GM23338 (cell line): ENCODE data around the gene TMEM242. TPM values are rescaled to one million over a fixed set of nuclear protein-coding genes. Genes with fewer than 3 reads are reported as not detected.

Experiments used
- ATAC-seq: fragments of 200-7000 bp; cut with Tn5 transposase; 3 replicates; pipeline ENCODE4 v1.9.1; 2020
- DNase-seq: peaks from one replicate; pipeline ENCODE4 v3.0.0-alpha.2; 2015; ENCODE audit warnings: low spot score
- H2AFZ ChIP-seq: fragments of 200-600 bp; sonication (generic); 2 replicates; pipeline ENCODE4 v1.8.0; 2016; ENCODE audit warnings: antibody characterized with exemption, mild to moderate bottlenecking, moderate library complexity
- H3F3A ChIP-seq: fragments of 200-600 bp; sonication (generic); replicated peaks from 2 replicates; pipeline ENCODE4 v1.8.0; 2017; ENCODE audit warnings: antibody characterized with exemption, mixed run types, low read depth
- H3K27ac ChIP-seq: fragments of 200-600 bp; sonication (generic); 2 replicates; pipeline ENCODE4 v1.6.1; 2016; ENCODE audit warnings: low read depth
- H3K27me3 ChIP-seq: fragments of 200-600 bp; sonication (generic); 2 replicates; pipeline ENCODE4 v1.8.0; 2016; ENCODE audit warnings: mild to moderate bottlenecking, mixed run types, moderate library complexity; ENCODE audit not compliant: insufficient read depth
- H3K36me3 ChIP-seq: fragments of 200-600 bp; sonication (generic); 2 replicates; pipeline ENCODE4 v1.8.0; 2016; ENCODE audit warnings: mild to moderate bottlenecking; ENCODE audit not compliant: insufficient read depth
- H3K4me1 ChIP-seq: fragments of 200-600 bp; sonication (generic); 2 replicates; pipeline ENCODE4 v1.8.0; 2016; ENCODE audit warnings: mild to moderate bottlenecking, moderate library complexity; ENCODE audit not compliant: insufficient read depth
- H3K4me2 ChIP-seq: fragments of 200-600 bp; sonication (generic); 2 replicates; pipeline ENCODE4 v1.7.1; 2017; ENCODE audit warnings: mixed run types
- H3K4me3 ChIP-seq: fragments of 200-600 bp; sonication (generic); 2 replicates; pipeline ENCODE4 v1.6.1; 2016; ENCODE audit warnings: mixed run types
- H3K79me2 ChIP-seq: fragments of 200-600 bp; sonication (generic); replicated peaks from 2 replicates; pipeline ENCODE4 v1.8.0; 2017; ENCODE audit warnings: mild to moderate bottlenecking; ENCODE audit not compliant: insufficient read depth
- H3K9me2 ChIP-seq: fragments of 200-600 bp; sonication (generic); 2 replicates; pipeline ENCODE4 v1.8.0; 2017; ENCODE audit not compliant: insufficient read depth
- H4K20me1 ChIP-seq: fragments of 200-600 bp; sonication (generic); replicated peaks from 2 replicates; pipeline ENCODE4 v1.8.0; 2017; ENCODE audit warnings: mild to moderate bottlenecking; ENCODE audit not compliant: insufficient read depth
- H3K27ac Mint-ChIP-seq: 2 replicates; pipeline ENCODE4 v1.8.0; 2020; ENCODE audit warnings: inconsistent platforms, mild to moderate bottlenecking, moderate library complexity, mixed read lengths
- H3K27me3 Mint-ChIP-seq: 3 replicates; pipeline ENCODE4 v1.8.0; 2022; ENCODE audit warnings: low read depth, mild to moderate bottlenecking, moderate library complexity, mixed read lengths, inconsistent platforms; ENCODE audit not compliant: insufficient read depth, poor library complexity
- H3K36me3 Mint-ChIP-seq: 3 replicates; pipeline ENCODE4 v1.8.0; 2021; ENCODE audit warnings: low read depth, mild to moderate bottlenecking, inconsistent platforms, moderate library complexity, mixed read lengths
- H3K4me1 Mint-ChIP-seq: 3 replicates; pipeline ENCODE4 v1.8.0; 2020; ENCODE audit warnings: mild to moderate bottlenecking, inconsistent platforms, mixed read lengths
- H3K4me3 Mint-ChIP-seq: 3 replicates; pipeline ENCODE4 v1.8.0; 2021; ENCODE audit warnings: moderate library complexity, mild to moderate bottlenecking, inconsistent platforms, mixed read lengths
- H3K9me3 Mint-ChIP-seq: 3 replicates; pipeline ENCODE4 v1.8.0; 2020; ENCODE audit warnings: moderate library complexity, mild to moderate bottlenecking, inconsistent platforms, mixed read lengths
- CREB1 ChIP-seq: fragments of 250-450 bp; sonication (Bioruptor Pico); IDR thresholded peaks from 2 replicates; pipeline ENCODE4 v1.5.0; 2020; ENCODE audit warnings: low read depth, mild to moderate bottlenecking, moderate library complexity
- EZH2 ChIP-seq: fragments of 200-600 bp; sonication (generic); IDR thresholded peaks from one replicate; pipeline ENCODE4 v1.8.0; 2017; ENCODE audit warnings: antibody characterized with exemption, mild to moderate bottlenecking, low read depth; ENCODE audit not compliant: unreplicated experiment
- EZH2phosphoT487 ChIP-seq: fragments of 200-600 bp; sonication (generic); IDR thresholded peaks from one replicate; pipeline ENCODE4 v1.8.1; 2018; ENCODE audit warnings: antibody characterized with exemption; ENCODE audit not compliant: unreplicated experiment
- JUNB ChIP-seq: IDR thresholded peaks from one replicate; pipeline ENCODE4 v1.6.1; 2016; ENCODE audit warnings: antibody characterized with exemption; ENCODE audit not compliant: unreplicated experiment
- NANOG ChIP-seq: IDR thresholded peaks from 2 replicates; pipeline ENCODE4 v1.6.1; 2016; ENCODE audit warnings: antibody characterized with exemption, borderline replicate concordance
- POLR2AphosphoS5 ChIP-seq: IDR thresholded peaks from 2 replicates; pipeline ENCODE4 v1.6.1; 2016; ENCODE audit warnings: antibody characterized with exemption, low read depth
- STAT1 ChIP-seq: IDR thresholded peaks from one replicate; pipeline ENCODE4 v1.6.1; 2016; ENCODE audit warnings: antibody characterized with exemption; ENCODE audit not compliant: unreplicated experiment
- ZNF114 ChIP-seq: fragments of 250-450 bp; sonication (Bioruptor Pico); IDR thresholded peaks from 2 replicates; pipeline ENCODE4 v1.5.0; 2020; ENCODE audit warnings: mild to moderate bottlenecking, moderate library complexity
- ZNF331 ChIP-seq: fragments of 250-450 bp; sonication (Bioruptor Pico); IDR thresholded peaks from 2 replicates; pipeline ENCODE4 v1.5.0; 2020; ENCODE audit warnings: low read depth, mild to moderate bottlenecking, moderate library complexity
- polyA plus RNA-seq: library from polyadenylated mRNA; unstranded; fragments of >200 nt; fragmentation: Nextera tagmentation; extraction: Ambion mirVana; gene quantifications from 2 replicates; pipeline ENCODE4 v1.2.1, GENCODE V29; 2016
- total RNA-seq: library from RNA; depleted of rRNA; stranded (reverse); fragments of >200 nt; shearing (Covaris generic); gene quantifications from 2 replicates; pipeline ENCODE4 v1.2.3, GENCODE V29; 2014
- TF ChIP-seq, protein P1 (sequence below): fragments of 250-450 bp; sonication (Bioruptor Pico); IDR thresholded peaks from 2 replicates; pipeline ENCODE4 v1.5.0; 2020; ENCODE audit warnings: mild to moderate bottlenecking, moderate library complexity
- TF ChIP-seq, protein P2 (sequence below), 2 experiments: fragments of 200-600 bp in 1 of 2; sonication (generic) in 1 of 2; conservative IDR thresholded peaks; 2 replicates each; pipeline versions ENCODE4 v1.5.1 to v1.6.1; 2016 to 2017; ENCODE audit warnings: antibody characterized with exemption in 2 of 2, low read depth in 2 of 2, mild to moderate bottlenecking in 2 of 2, moderate library complexity in 1 of 2
- TF ChIP-seq, protein P3 (sequence below): IDR thresholded peaks from one replicate; pipeline ENCODE4 v1.6.1; 2018; ENCODE audit warnings: antibody characterized with exemption; ENCODE audit not compliant: unreplicated experiment
- TF ChIP-seq, protein P4 (sequence below): IDR thresholded peaks from 2 replicates; pipeline ENCODE4 v1.6.1; 2016; ENCODE audit warnings: antibody characterized with exemption

TMEM242 gene
- total and polyA plus RNA-seq, 2 experiments from 2014 or later = 3.7 to 9.7 TPM

DNA sequence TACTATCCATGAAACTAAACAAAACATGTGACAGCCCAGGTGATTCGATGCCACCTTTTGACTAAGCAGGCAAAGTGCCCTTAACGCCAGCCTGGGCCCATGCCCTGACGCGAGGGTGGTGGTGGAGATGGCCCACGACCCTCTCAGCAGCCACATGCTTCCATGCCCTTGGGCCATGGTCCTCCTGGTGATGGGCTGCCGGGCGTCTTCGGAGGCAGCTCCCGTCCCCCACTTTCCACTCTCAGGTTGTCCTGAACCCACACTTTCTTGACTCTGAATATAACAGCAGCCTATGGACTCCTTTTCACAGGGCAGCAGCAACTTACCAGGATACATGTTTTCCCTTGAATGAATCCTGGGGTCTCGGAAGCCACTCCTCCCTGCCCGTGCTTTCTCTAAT, 33.6 kb downstream of the TMEM242 start:
- no peaks in the 10 kb centered on the region; the same call in 1 of the 2 replicates for H3K79me2 ChIP-seq
- H2AFZ ChIP-seq = no peak overlapping the region
- H3K4me1 ChIP-seq = peaks cover 24% of the 10 kb centered on the region
- H3K27me3 ChIP-seq = no peaks in the 10 kb centered on the region
- no peak overlapping the region for H3K4me3 Mint-ChIP-seq
- no peak for ATAC-seq
- no peaks in the 10 kb centered on the region for H3K9me2 ChIP-seq
- TF ChIP-seq, protein P1, sequence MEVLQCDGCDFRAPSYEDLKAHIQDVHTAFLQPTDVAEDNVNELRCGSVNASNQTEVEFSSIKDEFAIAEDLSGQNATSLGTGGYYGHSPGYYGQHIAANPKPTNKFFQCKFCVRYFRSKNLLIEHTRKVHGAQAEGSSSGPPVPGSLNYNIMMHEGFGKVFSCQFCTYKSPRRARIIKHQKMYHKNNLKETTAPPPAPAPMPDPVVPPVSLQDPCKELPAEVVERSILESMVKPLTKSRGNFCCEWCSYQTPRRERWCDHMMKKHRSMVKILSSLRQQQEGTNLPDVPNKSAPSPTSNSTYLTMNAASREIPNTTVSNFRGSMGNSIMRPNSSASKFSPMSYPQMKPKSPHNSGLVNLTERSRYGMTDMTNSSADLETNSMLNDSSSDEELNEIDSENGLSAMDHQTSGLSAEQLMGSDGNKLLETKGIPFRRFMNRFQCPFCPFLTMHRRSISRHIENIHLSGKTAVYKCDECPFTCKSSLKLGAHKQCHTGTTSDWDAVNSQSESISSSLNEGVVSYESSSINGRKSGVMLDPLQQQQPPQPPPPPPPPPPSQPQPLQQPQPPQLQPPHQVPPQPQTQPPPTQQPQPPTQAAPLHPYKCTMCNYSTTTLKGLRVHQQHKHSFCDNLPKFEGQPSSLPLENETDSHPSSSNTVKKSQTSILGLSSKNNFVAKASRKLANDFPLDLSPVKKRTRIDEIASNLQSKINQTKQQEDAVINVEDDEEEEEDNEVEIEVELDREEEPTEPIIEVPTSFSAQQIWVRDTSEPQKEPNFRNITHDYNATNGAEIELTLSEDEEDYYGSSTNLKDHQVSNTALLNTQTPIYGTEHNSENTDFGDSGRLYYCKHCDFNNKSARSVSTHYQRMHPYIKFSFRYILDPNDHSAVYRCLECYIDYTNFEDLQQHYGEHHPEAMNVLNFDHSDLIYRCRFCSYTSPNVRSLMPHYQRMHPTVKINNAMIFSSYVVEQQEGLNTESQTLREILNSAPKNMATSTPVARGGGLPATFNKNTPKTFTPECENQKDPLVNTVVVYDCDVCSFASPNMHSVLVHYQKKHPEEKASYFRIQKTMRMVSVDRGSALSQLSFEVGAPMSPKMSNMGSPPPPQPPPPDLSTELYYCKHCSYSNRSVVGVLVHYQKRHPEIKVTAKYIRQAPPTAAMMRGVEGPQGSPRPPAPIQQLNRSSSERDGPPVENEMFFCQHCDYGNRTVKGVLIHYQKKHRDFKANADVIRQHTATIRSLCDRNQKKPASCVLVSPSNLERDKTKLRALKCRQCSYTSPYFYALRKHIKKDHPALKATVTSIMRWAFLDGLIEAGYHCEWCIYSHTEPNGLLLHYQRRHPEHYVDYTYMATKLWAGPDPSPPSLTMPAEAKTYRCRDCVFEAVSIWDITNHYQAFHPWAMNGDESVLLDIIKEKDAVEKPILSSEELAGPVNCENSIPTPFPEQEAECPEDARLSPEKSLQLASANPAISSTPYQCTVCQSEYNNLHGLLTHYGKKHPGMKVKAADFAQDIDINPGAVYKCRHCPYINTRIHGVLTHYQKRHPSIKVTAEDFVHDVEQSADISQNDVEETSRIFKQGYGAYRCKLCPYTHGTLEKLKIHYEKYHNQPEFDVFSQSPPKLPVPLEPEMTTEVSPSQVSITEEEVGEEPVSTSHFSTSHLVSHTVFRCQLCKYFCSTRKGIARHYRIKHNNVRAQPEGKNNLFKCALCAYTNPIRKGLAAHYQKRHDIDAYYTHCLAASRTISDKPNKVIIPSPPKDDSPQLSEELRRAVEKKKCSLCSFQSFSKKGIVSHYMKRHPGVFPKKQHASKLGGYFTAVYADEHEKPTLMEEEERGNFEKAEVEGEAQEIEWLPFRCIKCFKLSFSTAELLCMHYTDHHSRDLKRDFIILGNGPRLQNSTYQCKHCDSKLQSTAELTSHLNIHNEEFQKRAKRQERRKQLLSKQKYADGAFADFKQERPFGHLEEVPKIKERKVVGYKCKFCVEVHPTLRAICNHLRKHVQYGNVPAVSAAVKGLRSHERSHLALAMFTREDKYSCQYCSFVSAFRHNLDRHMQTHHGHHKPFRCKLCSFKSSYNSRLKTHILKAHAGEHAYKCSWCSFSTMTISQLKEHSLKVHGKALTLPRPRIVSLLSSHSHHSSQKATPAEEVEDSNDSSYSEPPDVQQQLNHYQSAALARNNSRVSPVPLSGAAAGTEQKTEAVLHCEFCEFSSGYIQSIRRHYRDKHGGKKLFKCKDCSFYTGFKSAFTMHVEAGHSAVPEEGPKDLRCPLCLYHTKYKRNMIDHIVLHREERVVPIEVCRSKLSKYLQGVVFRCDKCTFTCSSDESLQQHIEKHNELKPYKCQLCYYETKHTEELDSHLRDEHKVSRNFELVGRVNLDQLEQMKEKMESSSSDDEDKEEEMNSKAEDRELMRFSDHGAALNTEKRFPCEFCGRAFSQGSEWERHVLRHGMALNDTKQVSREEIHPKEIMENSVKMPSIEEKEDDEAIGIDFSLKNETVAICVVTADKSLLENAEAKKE (CRISPR knock-in tag) = no peak
- TF ChIP-seq STAT1 (no peak), EZH2 (no peak), JUNB (no peak), ZNF114 (CRISPR knock-in tag) (no peak), EZH2phosphoT487 (no peak), NANOG (no peak), POLR2AphosphoS5 (no peak), CREB1 (CRISPR knock-in tag) (no peak), ZNF331 (CRISPR knock-in tag) (no peak)
- TF ChIP-seq, protein P2, sequence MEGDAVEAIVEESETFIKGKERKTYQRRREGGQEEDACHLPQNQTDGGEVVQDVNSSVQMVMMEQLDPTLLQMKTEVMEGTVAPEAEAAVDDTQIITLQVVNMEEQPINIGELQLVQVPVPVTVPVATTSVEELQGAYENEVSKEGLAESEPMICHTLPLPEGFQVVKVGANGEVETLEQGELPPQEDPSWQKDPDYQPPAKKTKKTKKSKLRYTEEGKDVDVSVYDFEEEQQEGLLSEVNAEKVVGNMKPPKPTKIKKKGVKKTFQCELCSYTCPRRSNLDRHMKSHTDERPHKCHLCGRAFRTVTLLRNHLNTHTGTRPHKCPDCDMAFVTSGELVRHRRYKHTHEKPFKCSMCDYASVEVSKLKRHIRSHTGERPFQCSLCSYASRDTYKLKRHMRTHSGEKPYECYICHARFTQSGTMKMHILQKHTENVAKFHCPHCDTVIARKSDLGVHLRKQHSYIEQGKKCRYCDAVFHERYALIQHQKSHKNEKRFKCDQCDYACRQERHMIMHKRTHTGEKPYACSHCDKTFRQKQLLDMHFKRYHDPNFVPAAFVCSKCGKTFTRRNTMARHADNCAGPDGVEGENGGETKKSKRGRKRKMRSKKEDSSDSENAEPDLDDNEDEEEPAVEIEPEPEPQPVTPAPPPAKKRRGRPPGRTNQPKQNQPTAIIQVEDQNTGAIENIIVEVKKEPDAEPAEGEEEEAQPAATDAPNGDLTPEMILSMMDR (conservative IDR thresholded peaks at IDR 0.05; ENCODE audit: low read depth in 2 of 2) = no peak
- TF ChIP-seq, protein P3, sequence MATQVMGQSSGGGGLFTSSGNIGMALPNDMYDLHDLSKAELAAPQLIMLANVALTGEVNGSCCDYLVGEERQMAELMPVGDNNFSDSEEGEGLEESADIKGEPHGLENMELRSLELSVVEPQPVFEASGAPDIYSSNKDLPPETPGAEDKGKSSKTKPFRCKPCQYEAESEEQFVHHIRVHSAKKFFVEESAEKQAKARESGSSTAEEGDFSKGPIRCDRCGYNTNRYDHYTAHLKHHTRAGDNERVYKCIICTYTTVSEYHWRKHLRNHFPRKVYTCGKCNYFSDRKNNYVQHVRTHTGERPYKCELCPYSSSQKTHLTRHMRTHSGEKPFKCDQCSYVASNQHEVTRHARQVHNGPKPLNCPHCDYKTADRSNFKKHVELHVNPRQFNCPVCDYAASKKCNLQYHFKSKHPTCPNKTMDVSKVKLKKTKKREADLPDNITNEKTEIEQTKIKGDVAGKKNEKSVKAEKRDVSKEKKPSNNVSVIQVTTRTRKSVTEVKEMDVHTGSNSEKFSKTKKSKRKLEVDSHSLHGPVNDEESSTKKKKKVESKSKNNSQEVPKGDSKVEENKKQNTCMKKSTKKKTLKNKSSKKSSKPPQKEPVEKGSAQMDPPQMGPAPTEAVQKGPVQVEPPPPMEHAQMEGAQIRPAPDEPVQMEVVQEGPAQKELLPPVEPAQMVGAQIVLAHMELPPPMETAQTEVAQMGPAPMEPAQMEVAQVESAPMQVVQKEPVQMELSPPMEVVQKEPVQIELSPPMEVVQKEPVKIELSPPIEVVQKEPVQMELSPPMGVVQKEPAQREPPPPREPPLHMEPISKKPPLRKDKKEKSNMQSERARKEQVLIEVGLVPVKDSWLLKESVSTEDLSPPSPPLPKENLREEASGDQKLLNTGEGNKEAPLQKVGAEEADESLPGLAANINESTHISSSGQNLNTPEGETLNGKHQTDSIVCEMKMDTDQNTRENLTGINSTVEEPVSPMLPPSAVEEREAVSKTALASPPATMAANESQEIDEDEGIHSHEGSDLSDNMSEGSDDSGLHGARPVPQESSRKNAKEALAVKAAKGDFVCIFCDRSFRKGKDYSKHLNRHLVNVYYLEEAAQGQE = no peak
- TF ChIP-seq, protein P4, sequence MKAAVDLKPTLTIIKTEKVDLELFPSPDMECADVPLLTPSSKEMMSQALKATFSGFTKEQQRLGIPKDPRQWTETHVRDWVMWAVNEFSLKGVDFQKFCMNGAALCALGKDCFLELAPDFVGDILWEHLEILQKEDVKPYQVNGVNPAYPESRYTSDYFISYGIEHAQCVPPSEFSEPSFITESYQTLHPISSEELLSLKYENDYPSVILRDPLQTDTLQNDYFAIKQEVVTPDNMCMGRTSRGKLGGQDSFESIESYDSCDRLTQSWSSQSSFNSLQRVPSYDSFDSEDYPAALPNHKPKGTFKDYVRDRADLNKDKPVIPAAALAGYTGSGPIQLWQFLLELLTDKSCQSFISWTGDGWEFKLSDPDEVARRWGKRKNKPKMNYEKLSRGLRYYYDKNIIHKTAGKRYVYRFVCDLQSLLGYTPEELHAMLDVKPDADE = no peak
- H3K27me3 Mint-ChIP-seq = peaks cover 9% of the 10 kb centered on the region
- H3K27ac ChIP-seq = no peak overlapping the region
- no peak for DNase-seq
- no peaks in the 10 kb centered on the region for H3K36me3 Mint-ChIP-seq
- no peak overlapping the region for H3K27ac Mint-ChIP-seq
- H4K20me1 ChIP-seq = no peaks in the 10 kb centered on the region
- H3F3A ChIP-seq = no peaks in the 10 kb centered on the region; the same call in 1 of the 2 replicates
- no peak overlapping the region for H3K4me2 ChIP-seq
- peaks cover 32% of the 10 kb centered on the region for H3K4me1 Mint-ChIP-seq
- H3K9me3 Mint-ChIP-seq = no peaks in the 10 kb centered on the region
- no peak overlapping the region for H3K4me3 ChIP-seq
- no peaks in the 10 kb centered on the region for H3K36me3 ChIP-seq
